ENCODE measurements around the gene KIF2A. TPM values are rescaled to one million over a fixed set of nuclear protein-coding genes. Genes with fewer than 3 reads are reported as not detected.

KIF2A gene
- total RNA-seq, 1 donor from 2014 or later: 23.4 TPM

DNA sequence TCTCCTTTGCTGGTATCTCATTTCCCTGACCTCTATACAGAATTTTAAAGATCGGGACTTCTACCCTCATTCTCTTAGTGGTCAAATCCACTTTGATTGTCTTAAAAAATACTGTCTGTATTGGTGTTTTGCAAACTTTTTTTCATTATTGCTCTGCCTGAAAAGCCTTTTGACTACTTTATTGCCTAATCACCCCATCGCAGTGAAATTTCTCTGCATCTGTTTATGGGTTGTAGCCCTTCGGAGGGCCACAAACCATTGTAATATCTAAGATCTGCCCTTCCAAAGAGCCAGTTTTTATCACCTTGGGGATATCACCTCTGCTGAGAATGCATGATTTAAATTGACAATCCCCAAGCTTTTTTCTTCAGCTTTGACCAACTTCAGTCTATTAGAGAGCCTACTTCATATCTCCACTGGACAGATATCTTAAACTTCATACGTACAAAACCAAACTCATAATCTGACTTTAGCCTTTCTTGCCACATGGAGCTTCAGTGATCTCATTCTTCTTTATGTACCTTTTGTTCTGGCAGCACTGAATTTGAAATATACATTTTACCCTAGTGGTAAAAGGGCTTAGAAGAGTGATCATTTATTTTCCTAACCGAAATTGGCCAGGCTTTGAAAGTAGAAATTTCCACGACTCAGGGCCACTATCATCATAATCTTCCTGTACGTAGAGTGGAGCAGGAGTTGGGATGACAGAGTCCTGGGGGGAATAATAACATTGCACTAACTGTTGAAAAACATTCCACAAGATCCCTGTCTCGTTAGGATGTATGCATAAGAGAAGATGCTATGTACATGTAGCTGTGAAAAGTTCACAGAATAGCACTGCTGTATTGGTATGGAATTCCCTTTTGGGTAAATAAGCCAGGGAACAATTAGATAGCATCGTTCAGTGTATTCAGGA, 21.4 kb downstream of the KIF2A start:
- H3K36me3 ChIP-seq: no peaks in the 10 kb centered on the region
- H3K27ac ChIP-seq: no peak overlapping the region
- H3K27me3 ChIP-seq: no peaks in the 10 kb centered on the region
- no peak for DNase-seq
- TF ChIP-seq, protein P1, sequence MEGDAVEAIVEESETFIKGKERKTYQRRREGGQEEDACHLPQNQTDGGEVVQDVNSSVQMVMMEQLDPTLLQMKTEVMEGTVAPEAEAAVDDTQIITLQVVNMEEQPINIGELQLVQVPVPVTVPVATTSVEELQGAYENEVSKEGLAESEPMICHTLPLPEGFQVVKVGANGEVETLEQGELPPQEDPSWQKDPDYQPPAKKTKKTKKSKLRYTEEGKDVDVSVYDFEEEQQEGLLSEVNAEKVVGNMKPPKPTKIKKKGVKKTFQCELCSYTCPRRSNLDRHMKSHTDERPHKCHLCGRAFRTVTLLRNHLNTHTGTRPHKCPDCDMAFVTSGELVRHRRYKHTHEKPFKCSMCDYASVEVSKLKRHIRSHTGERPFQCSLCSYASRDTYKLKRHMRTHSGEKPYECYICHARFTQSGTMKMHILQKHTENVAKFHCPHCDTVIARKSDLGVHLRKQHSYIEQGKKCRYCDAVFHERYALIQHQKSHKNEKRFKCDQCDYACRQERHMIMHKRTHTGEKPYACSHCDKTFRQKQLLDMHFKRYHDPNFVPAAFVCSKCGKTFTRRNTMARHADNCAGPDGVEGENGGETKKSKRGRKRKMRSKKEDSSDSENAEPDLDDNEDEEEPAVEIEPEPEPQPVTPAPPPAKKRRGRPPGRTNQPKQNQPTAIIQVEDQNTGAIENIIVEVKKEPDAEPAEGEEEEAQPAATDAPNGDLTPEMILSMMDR (IDR thresholded peaks at IDR 0.05): no peak
- H3K4me1 ChIP-seq: no peaks in the 10 kb centered on the region
- H3K4me3 ChIP-seq: no peak overlapping the region
- no peaks in the 10 kb centered on the region for H3K9me3 ChIP-seq
- intact Hi-C loops (cut with DNase I): no loop called here
- no peak for ATAC-seq

DNA sequence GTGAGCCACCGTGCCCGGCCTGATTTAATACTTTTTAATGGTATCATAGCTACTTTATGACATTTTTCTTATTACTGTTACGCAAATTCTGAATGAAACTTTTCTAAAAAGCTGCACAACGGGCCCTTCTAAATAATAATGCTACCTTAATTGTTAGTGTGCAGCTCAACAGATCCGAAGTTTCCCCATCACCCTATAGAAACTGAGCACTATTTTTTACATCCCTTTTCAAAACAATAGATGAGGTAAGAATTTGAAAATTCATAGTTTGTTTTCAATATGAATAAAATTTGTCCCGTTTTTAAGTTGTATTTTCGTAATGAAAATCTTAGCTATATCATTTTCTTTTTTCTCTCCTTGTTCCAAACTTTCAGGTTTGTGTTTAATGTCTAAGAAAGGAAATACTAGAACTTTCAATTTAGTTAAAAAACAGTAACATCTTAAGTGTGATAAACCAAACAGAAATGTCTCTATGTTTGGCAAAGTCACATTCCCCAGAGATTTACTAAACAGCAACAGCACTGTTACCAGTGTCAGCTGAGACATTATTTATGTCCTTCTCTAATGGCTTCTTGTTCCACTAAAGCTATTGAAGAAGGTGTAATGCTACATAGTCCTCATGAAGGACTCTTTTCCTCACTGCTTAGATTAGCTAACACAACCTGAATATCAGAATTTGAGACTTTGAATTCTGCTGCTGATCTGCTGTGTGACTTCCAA, 22.9 kb downstream of the KIF2A start:
- no peak overlapping the region for H3K27ac ChIP-seq
- H3K4me3 ChIP-seq: no peak overlapping the region
- no peak for DNase-seq
- intact Hi-C loops (cut with DNase I): no loop called here
- no peaks in the 10 kb centered on the region for H3K4me1 ChIP-seq
- no peaks in the 10 kb centered on the region for H3K9me3 ChIP-seq
- TF ChIP-seq, protein P1 (IDR thresholded peaks at IDR 0.05): no peak
- no peaks in the 10 kb centered on the region for H3K27me3 ChIP-seq
- ATAC-seq: no peak
- no peaks in the 10 kb centered on the region for H3K36me3 ChIP-seq

DNA sequence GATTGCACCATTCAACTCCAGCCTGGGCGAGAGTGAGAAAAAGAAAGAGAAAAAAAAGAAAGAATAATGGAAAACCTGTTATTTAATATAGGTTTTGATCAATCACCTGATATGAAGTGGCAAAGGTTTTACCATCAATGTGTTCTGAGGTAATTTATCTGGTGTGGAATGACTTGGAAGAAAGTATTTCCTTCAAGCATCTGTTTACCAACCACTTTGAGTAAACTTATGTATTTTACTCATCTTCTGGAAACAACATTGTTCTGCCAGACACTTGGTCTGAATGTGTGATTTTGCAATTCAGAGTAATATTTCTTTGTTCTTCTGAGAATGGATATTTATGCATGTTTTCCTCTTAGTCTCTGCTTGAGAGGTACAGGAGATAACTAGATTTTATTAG, 24.3 kb downstream of the KIF2A start:
- Histone ChIP-seq H3K4me1 (no peaks in the 10 kb centered on the region), H3K4me3 (no peak overlapping the region), H3K9me3 (no peaks in the 10 kb centered on the region), H3K27me3 (no peaks in the 10 kb centered on the region), H3K27ac (no peak overlapping the region), H3K36me3 (no peaks in the 10 kb centered on the region)
- intact Hi-C loops (cut with DNase I): no loop called here
- TF ChIP-seq, protein P1 (IDR thresholded peaks at IDR 0.05): no peak
- DNase-seq (no peak), ATAC-seq (no peak)

DNA sequence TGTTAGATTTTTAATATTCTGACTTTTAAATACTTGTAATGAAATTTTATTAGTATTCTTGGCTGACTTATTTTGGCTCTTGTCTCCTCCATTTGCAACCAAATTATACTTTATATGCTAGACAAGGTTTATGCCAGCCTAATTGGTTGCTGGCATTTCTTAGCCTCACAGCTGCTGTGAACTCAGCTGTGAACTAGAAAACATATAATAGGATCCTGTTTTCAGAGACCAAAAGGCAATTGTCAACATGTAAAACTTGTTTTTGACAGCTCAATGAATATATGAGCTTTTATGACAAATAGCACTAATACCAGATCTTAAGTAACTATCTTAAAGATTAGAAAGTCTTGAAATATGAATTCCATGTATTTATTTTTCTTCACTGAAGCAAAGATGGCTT, 25.9 kb downstream of the KIF2A start:
- no peak for DNase-seq
- Histone ChIP-seq H3K4me1 (no peaks in the 10 kb centered on the region), H3K27ac (no peak overlapping the region), H3K27me3 (no peaks in the 10 kb centered on the region), H3K4me3 (no peak overlapping the region), H3K9me3 (no peaks in the 10 kb centered on the region), H3K36me3 (no peaks in the 10 kb centered on the region)
- ATAC-seq: no peak
- intact Hi-C loops (cut with DNase I): no loop called here
- TF ChIP-seq, protein P1 (IDR thresholded peaks at IDR 0.05): no peak

DNA sequence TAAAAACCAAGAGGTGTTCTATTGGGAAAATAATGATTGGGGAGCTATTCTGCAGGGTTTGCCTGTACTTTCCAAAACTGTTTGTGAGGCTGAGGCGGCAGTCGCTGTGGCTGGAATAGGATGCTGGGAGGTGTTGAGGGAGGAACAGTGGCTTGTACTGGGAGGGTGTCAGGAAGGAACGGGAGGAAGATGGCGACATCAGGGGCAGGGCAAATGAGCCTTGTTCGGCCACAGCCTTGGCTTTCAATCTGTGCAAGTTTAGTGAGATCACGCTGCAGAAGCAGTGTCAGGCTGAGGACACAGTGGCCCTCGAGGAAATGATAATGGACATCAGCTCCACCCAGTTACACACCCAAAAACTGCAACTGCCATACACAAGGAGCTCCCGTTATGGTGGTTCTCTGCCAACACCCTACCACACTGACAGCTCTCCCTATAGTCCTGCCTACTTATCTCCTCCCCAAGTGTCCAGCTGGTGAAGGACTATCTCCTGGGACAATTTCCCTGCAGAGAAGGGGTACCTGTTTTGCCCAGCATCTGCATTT, 27.3 kb downstream of the KIF2A start:
- ATAC-seq: no peak
- Histone ChIP-seq H3K27ac (no peak overlapping the region), H3K36me3 (no peaks in the 10 kb centered on the region), H3K27me3 (no peaks in the 10 kb centered on the region), H3K4me3 (no peak overlapping the region), H3K4me1 (no peaks in the 10 kb centered on the region), H3K9me3 (no peaks in the 10 kb centered on the region)
- no peak for DNase-seq
- TF ChIP-seq, protein P1 (IDR thresholded peaks at IDR 0.05): no peak
- intact Hi-C loops (cut with DNase I): no loop called here

Data from upper lobe of right lung (tissue), 1 donor.